Fibroblast of villous mesenchyme (primary cell): ENCODE data around the gene HS3ST5. TPM values are rescaled to one million over a fixed set of nuclear protein-coding genes. Genes with fewer than 3 reads are reported as not detected.
"Not testable (repeated sequence)": the region's sequence is repeated elsewhere in the genome, so short reads cannot be mapped to it uniquely, and the experiment has no call there.

Source experiments
- DNase-seq: peaks from one replicate; pipeline ENCODE4 v3.0.0-alpha.2; 2010; ENCODE audit warnings: low read depth
- H3K4me3 ChIP-seq: 2 replicates; pipeline ENCODE4 v1.5.1; 2011; ENCODE audit warnings: low read depth, mild to moderate bottlenecking, low read length
- CTCF ChIP-seq: IDR thresholded peaks from 2 replicates; pipeline ENCODE4 v1.5.1; 2012; ENCODE audit warnings: low read depth, mild to moderate bottlenecking, low read length; ENCODE audit not compliant: insufficient read depth
- total RNA-seq: library from RNA; depleted of rRNA; stranded (reverse); fragments of >200 nt; gene quantifications from 2 replicates; pipeline ENCODE4 v1.2.3, GENCODE V29; 2012

Gene HS3ST5
- total RNA-seq, 1 donor: under 0.01 TPM

GRCh38 chr6:114081730-114082129, 261.1 kb downstream of the HS3ST5 start:
- H3K4me3 ChIP-seq: no peak overlapping the region
- no peak for TF ChIP-seq CTCF
- DNase-seq: no peak

DNA sequence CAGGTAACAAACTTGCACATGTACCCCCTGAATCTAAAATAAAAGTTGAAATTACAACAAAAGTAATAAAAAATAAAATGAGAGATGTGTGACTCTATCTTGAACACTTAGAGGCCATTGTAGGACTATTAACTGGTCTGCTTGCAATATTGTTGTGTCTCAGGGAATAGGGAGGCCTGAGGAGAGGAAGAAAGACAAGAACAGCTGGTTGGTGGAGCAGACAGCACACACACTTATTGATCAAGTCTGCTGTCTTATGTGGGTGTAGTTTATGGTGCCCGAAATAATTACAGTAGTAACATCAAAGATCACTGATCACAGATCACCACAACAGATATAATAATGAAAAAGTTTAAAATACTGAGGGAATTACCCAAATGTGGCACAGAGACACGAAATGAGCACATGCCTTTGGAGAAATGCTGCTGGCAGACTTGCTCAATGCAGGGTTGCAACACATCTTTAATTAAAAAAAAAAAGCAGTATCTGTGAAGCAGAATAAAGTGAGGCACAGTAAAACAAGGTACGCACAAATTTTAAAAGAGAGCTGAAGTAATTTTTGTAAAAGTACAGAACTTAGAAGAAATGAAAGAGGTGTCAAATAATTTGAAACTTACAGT, 261.8 kb downstream of the HS3ST5 start:
- DNase-seq: no peak
- no peak for TF ChIP-seq CTCF

DNA sequence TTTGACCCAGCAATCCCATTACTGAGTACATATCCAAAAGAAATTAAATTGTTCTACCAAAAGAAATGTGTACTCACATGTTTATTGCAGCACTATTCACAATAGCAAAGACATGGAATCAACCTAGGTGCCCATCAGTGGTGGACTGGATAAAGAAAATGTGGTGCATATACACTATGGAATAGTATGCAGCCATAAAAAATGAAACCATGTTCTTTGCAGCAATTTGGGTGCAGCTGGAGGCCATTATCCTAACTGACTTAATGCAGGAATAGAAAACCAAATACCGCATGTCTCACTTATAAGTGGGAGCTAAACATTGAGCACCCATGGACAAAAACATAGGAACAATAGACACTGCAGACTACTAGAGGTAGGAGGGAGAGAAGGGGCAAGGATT, 262.4 kb downstream of the HS3ST5 start:
- H3K4me3 ChIP-seq, DNase-seq: not testable (repeated sequence)

More for the DNA sequence above, 261.8 kb downstream of the HS3ST5 start:
- H3K4me3 ChIP-seq: no peak overlapping the region

DNA sequence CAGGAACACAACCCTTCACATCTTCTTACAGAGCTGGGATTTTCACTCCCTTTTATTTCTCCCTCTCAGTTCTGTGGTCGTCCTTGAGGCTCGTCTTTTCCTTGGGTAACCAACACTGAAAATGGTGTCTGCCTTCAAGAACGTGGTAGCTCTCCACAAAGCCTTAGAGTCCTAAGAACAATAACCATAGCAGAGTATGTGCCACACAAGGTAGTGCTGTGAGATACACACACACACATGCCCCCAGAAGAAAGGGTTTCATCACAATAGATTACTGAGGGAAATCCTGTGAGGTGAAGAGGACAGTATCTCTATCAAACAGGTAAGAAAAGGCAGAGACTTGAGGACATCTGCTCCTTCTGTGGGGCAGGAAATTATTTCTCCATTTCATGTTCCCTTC, 267.0 kb downstream of the HS3ST5 start:
- no peak for DNase-seq
- H3K4me3 ChIP-seq: no peak overlapping the region
- TF ChIP-seq CTCF: no peak

DNA sequence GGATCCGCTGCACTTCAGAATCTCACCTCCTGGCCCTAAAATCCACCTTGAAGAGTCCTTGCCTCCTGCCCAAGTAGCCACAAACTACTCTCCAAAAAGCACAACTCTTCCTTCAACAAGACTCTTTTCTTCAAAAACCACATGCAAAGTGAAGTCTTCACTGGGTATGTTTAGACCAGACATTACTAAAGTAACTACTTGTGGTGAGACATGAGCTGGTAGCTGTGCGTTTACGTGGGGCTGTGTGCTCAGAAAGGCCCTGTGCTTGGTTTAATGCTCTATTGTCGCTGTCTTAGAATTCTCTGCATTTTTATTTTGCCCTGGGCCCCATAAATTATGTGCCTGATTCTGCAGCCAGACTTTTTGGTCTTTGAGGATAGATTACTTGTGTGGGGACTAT, 267.5 kb downstream of the HS3ST5 start:
- no peak for DNase-seq
- TF ChIP-seq CTCF: no peak
- no peak overlapping the region for H3K4me3 ChIP-seq

DNA sequence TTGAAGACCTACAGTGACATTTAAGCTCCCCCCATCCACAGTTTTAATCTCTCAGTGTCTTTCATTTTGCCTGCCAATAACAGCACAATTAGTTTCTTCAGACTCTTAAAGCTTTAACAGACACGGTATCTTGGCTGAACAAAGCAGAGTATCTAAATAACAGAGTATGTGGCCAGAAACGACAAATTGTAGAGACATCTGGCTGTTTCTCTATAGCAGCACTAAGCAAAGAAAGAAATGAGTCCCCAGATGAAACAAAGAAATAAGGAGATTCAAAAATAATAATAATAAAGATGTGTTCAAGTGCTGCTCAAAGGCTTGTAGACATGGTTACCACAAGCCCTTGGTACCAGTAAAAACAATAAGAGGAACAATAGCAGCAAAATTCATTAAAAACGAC, 274.1 kb downstream of the HS3ST5 start:
- H3K4me3 ChIP-seq: no peak overlapping the region
- no peak for TF ChIP-seq CTCF
- DNase-seq: no peak

- no peak overlapping the region for H3K4me3 ChIP-seq
- DNase-seq: no peak
- TF ChIP-seq CTCF: no peak
These were observed 274.7 kb downstream of the HS3ST5 start for GRCh38 chr6:114068116-114068515.
